Nephron (organoid): Measurements from ENCODE around the gene TMEM240.
"Not testable (repeated sequence)": the region's sequence is repeated elsewhere in the genome, so short reads cannot be mapped to it uniquely, and the experiment has no call there.

Experiments used
- H3K27ac Mint-ChIP-seq, 3 experiments: 2 replicates each; pipeline ENCODE4 v1.8.0; 2020; ENCODE audit warnings: mixed read lengths in 3 of 3, mild to moderate bottlenecking in 2 of 3, moderate library complexity in 1 of 3
- H3K27me3 Mint-ChIP-seq: 2 replicates; pipeline ENCODE4 v1.8.0; 2021; ENCODE audit warnings: low read depth, mild to moderate bottlenecking, moderate library complexity, mixed read lengths
- H3K36me3 Mint-ChIP-seq: 2 replicates; pipeline ENCODE4 v1.8.0; 2020; ENCODE audit warnings: low read depth, mixed read lengths
- H3K4me1 Mint-ChIP-seq: 2 replicates; pipeline ENCODE4 v1.8.0; 2020; ENCODE audit warnings: mixed read lengths
- H3K4me3 Mint-ChIP-seq, 3 experiments: 2 replicates each; pipeline ENCODE4 v1.8.0; 2020; ENCODE audit warnings: mild to moderate bottlenecking in 3 of 3, mixed read lengths in 3 of 3, moderate library complexity in 2 of 3
- H3K9me3 Mint-ChIP-seq: 2 replicates; pipeline ENCODE4 v1.8.0; 2020; ENCODE audit warnings: mixed read lengths
- CTCF ChIP-seq, 3 experiments: fragments of 200-600 bp; sonication (generic); IDR thresholded peaks; one replicate each; pipeline ENCODE4 v1.5.0; 2021; ENCODE audit warnings: antibody characterized with exemption in 3 of 3; ENCODE audit not compliant: unreplicated experiment in 3 of 3

Gene TMEM240

GRCh38 chr1:1490633-1491230, 49.7 kb downstream of the TMEM240 start:
- Mint-ChIP-seq H3K4me3 (no peak overlapping the region), H3K27me3 (no peaks in the 10 kb centered on the region), H3K27ac (no peak overlapping the region), H3K36me3 (peaks cover 62% of the 10 kb centered on the region), H3K4me1 (no peaks in the 10 kb centered on the region), H3K9me3 (peaks cover 13% of the 10 kb centered on the region)
- TF ChIP-seq CTCF (IDR thresholded peaks at IDR 0.05; ENCODE audit: unreplicated experiment in 3 of 3), result no peak

GRCh38 chr1:1489861-1490260, 50.6 kb downstream of the TMEM240 start:
- Mint-ChIP-seq H3K36me3 (peaks cover 61% of the 10 kb centered on the region), H3K27ac (no peak overlapping the region), H3K4me1 (no peaks in the 10 kb centered on the region), H3K9me3 (peaks cover 13% of the 10 kb centered on the region), H3K27me3 (no peaks in the 10 kb centered on the region), H3K4me3 (no peak overlapping the region)
- no peak for TF ChIP-seq CTCF (IDR thresholded peaks at IDR 0.05; ENCODE audit: unreplicated experiment in 3 of 3)

GRCh38 chr1:1489231-1489630, 51.2 kb downstream of the TMEM240 start:
- no peak for TF ChIP-seq CTCF (IDR thresholded peaks at IDR 0.05; ENCODE audit: unreplicated experiment in 3 of 3)
- H3K27ac Mint-ChIP-seq, result no peak overlapping the region
- H3K36me3 Mint-ChIP-seq, result peaks cover 56% of the 10 kb centered on the region
- no peaks in the 10 kb centered on the region for H3K4me1 Mint-ChIP-seq
- peaks cover 13% of the 10 kb centered on the region for H3K9me3 Mint-ChIP-seq
- H3K27me3 Mint-ChIP-seq, result no peaks in the 10 kb centered on the region
- H3K4me3 Mint-ChIP-seq, result no peak overlapping the region

GRCh38 chr1:1487701-1488100, 52.7 kb downstream of the TMEM240 start:
- no peak overlapping the region for H3K4me3 Mint-ChIP-seq
- H3K27ac Mint-ChIP-seq, result no peak overlapping the region
- no peaks in the 10 kb centered on the region for H3K4me1 Mint-ChIP-seq
- no peak for TF ChIP-seq CTCF (IDR thresholded peaks at IDR 0.05; ENCODE audit: unreplicated experiment in 3 of 3)
- peaks cover 6% of the 10 kb centered on the region for H3K9me3 Mint-ChIP-seq
- H3K36me3 Mint-ChIP-seq, result peaks cover 43% of the 10 kb centered on the region
- no peaks in the 10 kb centered on the region for H3K27me3 Mint-ChIP-seq

- not testable (repeated sequence) for H3K27ac Mint-ChIP-seq, H3K9me3 Mint-ChIP-seq, H3K4me1 Mint-ChIP-seq, H3K4me3 Mint-ChIP-seq, H3K27me3 Mint-ChIP-seq
- H3K36me3 Mint-ChIP-seq, result peaks cover 28% of the 10 kb centered on the region
These were observed 54.6 kb downstream of the TMEM240 start for GRCh38 chr1:1485755-1486317.

- not testable (repeated sequence) for H3K9me3 Mint-ChIP-seq, H3K27ac Mint-ChIP-seq, H3K4me1 Mint-ChIP-seq, H3K4me3 Mint-ChIP-seq, H3K27me3 Mint-ChIP-seq
- peaks cover 21% of the 10 kb centered on the region for H3K36me3 Mint-ChIP-seq
These were observed 55.3 kb downstream of the TMEM240 start for GRCh38 chr1:1484976-1485750.
